C4-2B (cell line): Measurements from ENCODE around the gene FAM241A.

Experiments
- CTCF ChIP-seq: fragments of 450-650 bp; conservative IDR thresholded peaks from 2 replicates; pipeline ENCODE4 v1.5.1; 2017; ENCODE audit warnings: mild to moderate bottlenecking
- ZFX ChIP-seq: fragments of 450-650 bp; IDR thresholded peaks from 2 replicates; pipeline ENCODE4 v1.6.1; 2017

- no peak for TF ChIP-seq CTCF
- TF ChIP-seq ZFX, result no peak
Measured at GRCh38 chr4:112140536-112140935, 4.7 kb upstream of the FAM241A start.
